Psoas muscle (tissue), 8 donors: ENCODE results near the gene MXD4. TPM values are rescaled to one million over a fixed set of nuclear protein-coding genes. Genes with fewer than 3 reads are reported as not detected.

Source experiments
- ATAC-seq, 4 donors: fragments of 200-7000 bp; cut with Tn5 transposase; one replicate each; pipeline ENCODE4 v1.9.1; 2020; ENCODE audit warnings: moderate library complexity in 3 of 4, mild to moderate bottlenecking in 2 of 4
- DNase-seq, 2 donors: peaks; one replicate each; pipeline ENCODE4 v3.0.0-alpha.2; 2020
- H3K27ac ChIP-seq: fragments of 200-600 bp; one replicate; pipeline ENCODE4 v1.8.0; 2022
- H3K27me3 ChIP-seq, 3 donors: fragments of 200-600 bp in 1 of 3; one replicate each; pipeline versions ENCODE4 v1.6.1 to v1.8.0; 2013 to 2022; ENCODE audit warnings: low read length in 2 of 3, mild to moderate bottlenecking in 2 of 3, moderate library complexity in 1 of 3; ENCODE audit not compliant: insufficient read depth in 3 of 3
- H3K36me3 ChIP-seq, 2 donors: fragments of 200-600 bp in 1 of 2; one replicate each; pipeline versions ENCODE4 v1.6.1 to v1.8.0; 2013 to 2022; ENCODE audit warnings: low read depth in 1 of 2, mild to moderate bottlenecking in 1 of 2, moderate library complexity in 1 of 2; ENCODE audit not compliant: insufficient read depth in 1 of 2
- H3K4me1 ChIP-seq: fragments of 200-600 bp; one replicate; pipeline ENCODE4 v1.8.0; 2022
- H3K4me3 ChIP-seq: fragments of 200-600 bp; one replicate; pipeline ENCODE4 v1.8.0; 2022; ENCODE audit warnings: mild to moderate bottlenecking
- H3K9me3 ChIP-seq: fragments of 200-600 bp; one replicate; pipeline ENCODE4 v1.8.0; 2022
- WGBS, 3 donors: extraction: QIAGEN DNeasy Blood & Tissue Kit; methylation state at CpG; one replicate each; pipeline versions ENCODE4 v1.1.6 to v1.1.7; 2013; 5-methylcytosine and 5-hydroxymethylcytosine counted together
- intact Hi-C, 2 donors: fragments of 100-400 bp; cut with DNase I; formaldehyde crosslinking; loops; one replicate each; pipeline versions ENCODE4 v1.11.0 to v1.14.2; 2022
- polyA plus RNA-seq, 3 donors: library from polyadenylated mRNA; stranded (reverse); fragments of 200-250 nt; gene quantifications; one replicate each; pipeline ENCODE4 v1.2.3, GENCODE V29; 2013
- total RNA-seq, 4 donors: library from RNA; stranded (reverse); fragmentation: NEBNext Ultra II Directional in 2 of 4; extraction: Animal tissue kit (Norgen Biotek cat#: 25700) in 2 of 4; gene quantifications; one replicate each; pipeline versions ENCODE4 v1.2.1 to v1.2.4, GENCODE V29; 2021 to 2023
- TF ChIP-seq, protein P1 (sequence below): fragments of 200-600 bp; IDR thresholded peaks from one replicate; pipeline ENCODE4 v1.8.0; 2022; ENCODE audit warnings: antibody characterized with exemption
- donor health status: healthy with polysubstance abuse.
- donor health status: DM: no; HTN: no; CAD: no; lungs with moderate emphysema.
- donor health status: Bipolar disorder and iron deficiency.
- donor health status: healthy.
- donor health status: DM: yes; HTN: yes; CAD: no.
- donor health status: DM: no; HTN: no; CAD: no.
- donor health status: DM: no; HTN: no; CAD: no.
- donor health status: DM: yes; HTN: yes; CAD: no.

The MXD4 gene
- total and polyA plus RNA-seq, 7 donors, result 15.4 to 36.7 (median 29.9) TPM

GRCh38 chr4:2271279-2272025 lies 9.5 kb upstream of the MXD4 start:
- H3K27ac ChIP-seq, result no peak overlapping the region
- ATAC-seq (no peak), DNase-seq (peak; percentile 19 to 49)
- intact Hi-C loops, result no loop called here
- no peaks in the 10 kb centered on the region for H3K27me3 ChIP-seq
- H3K4me1 ChIP-seq, result peaks cover 35% of the 10 kb centered on the region
- H3K36me3 ChIP-seq, result no peaks in the 10 kb centered on the region
- H3K9me3 ChIP-seq, result no peaks in the 10 kb centered on the region
- TF ChIP-seq, protein P1, sequence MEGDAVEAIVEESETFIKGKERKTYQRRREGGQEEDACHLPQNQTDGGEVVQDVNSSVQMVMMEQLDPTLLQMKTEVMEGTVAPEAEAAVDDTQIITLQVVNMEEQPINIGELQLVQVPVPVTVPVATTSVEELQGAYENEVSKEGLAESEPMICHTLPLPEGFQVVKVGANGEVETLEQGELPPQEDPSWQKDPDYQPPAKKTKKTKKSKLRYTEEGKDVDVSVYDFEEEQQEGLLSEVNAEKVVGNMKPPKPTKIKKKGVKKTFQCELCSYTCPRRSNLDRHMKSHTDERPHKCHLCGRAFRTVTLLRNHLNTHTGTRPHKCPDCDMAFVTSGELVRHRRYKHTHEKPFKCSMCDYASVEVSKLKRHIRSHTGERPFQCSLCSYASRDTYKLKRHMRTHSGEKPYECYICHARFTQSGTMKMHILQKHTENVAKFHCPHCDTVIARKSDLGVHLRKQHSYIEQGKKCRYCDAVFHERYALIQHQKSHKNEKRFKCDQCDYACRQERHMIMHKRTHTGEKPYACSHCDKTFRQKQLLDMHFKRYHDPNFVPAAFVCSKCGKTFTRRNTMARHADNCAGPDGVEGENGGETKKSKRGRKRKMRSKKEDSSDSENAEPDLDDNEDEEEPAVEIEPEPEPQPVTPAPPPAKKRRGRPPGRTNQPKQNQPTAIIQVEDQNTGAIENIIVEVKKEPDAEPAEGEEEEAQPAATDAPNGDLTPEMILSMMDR, result no peak
- no peak overlapping the region for H3K4me3 ChIP-seq
- 80 to 83% (median 81%) methylated on average over 24 to 27 of the region's 27 CpGs for WGBS, 3 donors

DNA sequence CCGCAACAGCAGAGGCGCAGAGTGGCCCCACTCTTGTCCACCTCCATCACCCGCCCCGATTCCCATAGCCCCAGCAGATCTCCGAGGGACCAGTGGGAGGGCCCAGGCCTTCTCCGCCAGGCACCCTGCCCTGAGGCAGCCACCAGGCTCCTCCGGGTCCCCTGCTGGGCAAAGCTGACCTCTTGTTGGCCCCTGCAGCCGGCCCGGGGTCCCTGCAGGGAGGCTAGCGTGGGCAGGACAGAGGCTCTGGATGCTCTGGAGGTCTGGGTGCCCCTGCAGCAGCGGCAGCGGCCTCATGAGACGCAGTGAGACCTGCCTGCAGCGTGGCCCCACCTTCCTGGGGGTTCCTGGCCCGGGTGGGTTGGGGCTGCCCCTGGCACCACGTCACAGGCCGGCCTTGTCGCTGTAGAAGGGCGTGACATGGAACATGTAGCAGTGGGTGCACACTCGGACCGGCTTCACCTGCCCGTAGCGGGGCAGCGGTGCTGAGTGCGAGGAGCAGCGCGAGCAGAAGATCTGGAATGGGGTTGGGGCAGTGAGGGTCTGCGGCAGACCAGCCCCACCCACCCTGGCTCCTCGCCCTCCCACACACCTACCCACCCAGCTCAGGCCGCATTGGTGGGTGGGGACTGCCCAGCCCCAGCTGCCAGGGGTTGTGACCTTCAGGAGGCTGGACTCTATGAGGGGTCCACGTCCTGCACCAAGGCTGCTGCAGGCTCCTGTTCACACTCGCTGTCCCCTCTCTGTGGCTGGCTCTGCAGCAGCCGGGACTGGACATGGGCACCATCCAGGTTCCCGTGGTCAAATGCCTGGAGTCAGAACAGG lies 8.6 kb upstream of the MXD4 start:
- peaks cover 44% of the 10 kb centered on the region for H3K4me1 ChIP-seq
- H3K4me3 ChIP-seq, result no peak overlapping the region
- TF ChIP-seq, protein P1, result no peak
- intact Hi-C loops, result no loop called here
- no peaks in the 10 kb centered on the region for H3K9me3 ChIP-seq
- ATAC-seq (no peak), DNase-seq (peak in 1 of 2 donors; percentile 10)
- peak overlapping the region; percentile 83 for H3K27ac ChIP-seq
- H3K27me3 ChIP-seq, result no peaks in the 10 kb centered on the region
- WGBS, 3 donors, result 88 to 91% (median 90%) methylated on average over 32 to 34 of the region's 34 CpGs
- no peaks in the 10 kb centered on the region for H3K36me3 ChIP-seq

GRCh38 chr4:2269618-2270163 lies 7.8 kb upstream of the MXD4 start:
- ATAC-seq, result peak; percentile 26 to 77 (median 62)
- H3K27ac ChIP-seq, result peak overlapping the region; percentile 83
- peak overlapping the region; percentile 35 for H3K4me3 ChIP-seq
- intact Hi-C loops, result loop anchor here in 1 of 2 donors (5.0 kb wide), 1 partner anchor 133 kb away; no protein-coding TSS in a partner anchor
- no peaks in the 10 kb centered on the region for H3K36me3 ChIP-seq
- H3K4me1 ChIP-seq, result peaks cover 51% of the 10 kb centered on the region
- WGBS, 3 donors, result 49 to 63% (median 51%) methylated on average over 12 of the region's 12 CpGs
- no peaks in the 10 kb centered on the region for H3K9me3 ChIP-seq
- TF ChIP-seq, protein P1, result no peak
- H3K27me3 ChIP-seq, result no peaks in the 10 kb centered on the region
- peak; percentile 7 to 51 for DNase-seq

DNA sequence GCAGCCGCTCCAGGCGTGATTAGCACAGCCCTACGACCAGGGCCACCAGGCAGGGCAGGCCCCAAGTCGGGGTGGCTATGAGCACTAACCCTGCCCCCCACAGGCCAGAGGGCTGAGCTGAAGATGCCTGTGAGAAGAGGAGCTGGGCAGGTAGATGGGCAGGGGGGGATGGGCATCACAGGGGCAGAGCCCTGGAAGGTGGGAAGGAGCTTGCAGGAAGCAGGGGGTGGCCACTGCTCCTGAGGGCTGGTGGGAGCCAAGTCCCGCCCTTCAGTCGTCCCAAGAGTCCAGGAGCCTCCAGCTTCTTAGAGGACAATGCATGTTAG lies 7.3 kb upstream of the MXD4 start:
- DNase-seq (peak; percentile 26 to 62), ATAC-seq (peak; percentile 15 to 41 (median 36))
- H3K27ac ChIP-seq, result peak overlapping the region; percentile 83
- H3K4me3 ChIP-seq, result peak overlapping the region; percentile 35
- 27 to 45% (median 34%) methylated on average over 6 of the region's 6 CpGs for WGBS, 3 donors
- no peaks in the 10 kb centered on the region for H3K27me3 ChIP-seq
- H3K9me3 ChIP-seq, result no peaks in the 10 kb centered on the region
- TF ChIP-seq, protein P1, result no peak
- intact Hi-C loops, result loop anchor here in 1 of 2 donors (5.0 kb wide), 1 partner anchor 133 kb away; no protein-coding TSS in a partner anchor
- no peaks in the 10 kb centered on the region for H3K36me3 ChIP-seq
- peaks cover 53% of the 10 kb centered on the region for H3K4me1 ChIP-seq
